ENCODE results near the gene SLC22A23.

DNA sequence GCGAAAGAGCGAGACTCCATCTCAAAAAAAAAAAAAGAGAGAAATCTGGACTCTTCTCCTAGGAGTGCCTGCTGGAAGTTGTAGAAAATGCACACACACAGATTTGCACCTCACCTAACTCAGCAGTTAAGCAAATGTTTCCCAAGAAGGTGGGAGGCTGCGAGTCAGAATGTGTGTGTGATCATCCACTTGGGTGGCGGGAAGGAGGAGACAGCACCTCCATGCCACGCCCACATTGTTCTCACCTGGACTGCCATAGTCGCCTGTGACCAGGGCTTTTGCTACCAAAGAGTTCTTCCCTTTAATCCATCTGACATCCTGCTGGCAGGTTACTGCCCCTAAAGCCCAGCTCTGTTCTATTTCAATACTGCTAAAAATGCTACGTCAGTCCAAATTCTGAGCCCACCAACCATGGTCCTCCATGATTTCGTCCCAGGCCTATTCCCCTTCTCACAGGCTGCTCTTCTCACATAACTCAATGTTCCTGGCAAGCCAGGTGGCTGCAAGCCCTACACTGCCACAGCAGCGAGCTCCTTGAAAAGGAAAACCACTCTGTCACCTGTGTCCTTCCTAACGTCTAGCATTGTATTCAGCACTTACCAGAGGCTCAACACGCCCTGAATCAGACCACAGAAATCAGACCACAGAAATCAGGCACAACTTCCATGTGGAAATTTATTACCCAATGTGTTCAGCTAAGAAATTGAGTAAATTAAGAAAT lies 120.6 kb downstream of the SLC22A23 start:
- TF ChIP-seq POLR2A (IDR thresholded peaks at IDR 0.05; ENCODE audit: low read depth, low read length) (no peak), POLR2AphosphoS5 (IDR thresholded peaks at IDR 0.05; ENCODE audit: low read depth, low read length) (no peak)

Data from GM12892 (cell line).